GM18511 (cell line): ENCODE data around the gene IVNS1ABP.
A peak's percentile ranks its signal among the peaks of the same experiment; 100 is the strongest.

Experiments used
- ATAC-seq: cut with Tn5 transposase; IDR thresholded peaks from one replicate; pipeline ENCODE4 v1.9.1; 2021; ENCODE audit warnings: mild to moderate bottlenecking, moderate library complexity; ENCODE audit not compliant: unreplicated experiment

The IVNS1ABP gene

DNA sequence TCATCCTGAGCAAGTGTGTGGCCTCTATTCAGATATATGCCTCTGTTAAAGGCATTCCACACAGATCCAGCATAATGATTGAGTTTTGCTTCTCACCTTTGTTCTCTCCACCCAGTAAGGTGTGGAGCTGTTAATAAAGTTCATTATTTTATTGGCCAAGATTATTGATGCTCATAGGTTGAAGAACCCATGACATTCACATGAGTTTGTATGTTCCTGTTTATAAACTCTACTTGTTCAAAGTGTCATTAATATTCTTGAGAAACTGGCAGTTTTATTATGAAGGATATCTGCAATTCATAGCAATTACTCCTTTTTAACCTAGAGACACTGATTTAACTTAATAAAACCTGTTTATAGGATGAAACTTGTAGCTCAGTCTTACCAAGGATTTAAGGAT, 22.0 kb downstream of the IVNS1ABP start:
- no peak for ATAC-seq

GRCh38 chr1:185293967-185294542, 23.0 kb downstream of the IVNS1ABP start:
- no peak for ATAC-seq

DNA sequence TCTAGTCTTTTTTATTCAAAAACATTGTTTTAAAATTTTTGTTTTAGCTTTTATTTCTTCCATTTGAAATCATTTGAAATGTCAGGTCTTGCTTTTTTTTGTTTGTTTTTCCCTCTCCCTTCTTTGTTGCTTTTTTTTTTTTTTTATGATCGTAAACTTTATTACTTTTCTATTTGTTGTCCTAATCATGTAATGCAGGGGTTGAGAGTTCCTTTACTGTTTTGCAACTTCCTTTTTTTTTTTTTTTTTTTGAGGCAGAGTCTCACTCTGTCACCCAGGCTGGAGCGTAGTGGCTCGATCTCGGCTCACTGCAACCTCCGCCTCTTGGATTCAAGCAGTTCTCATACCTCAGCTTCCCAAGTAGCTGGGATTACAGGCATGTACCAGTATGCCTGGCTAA, 24.8 kb downstream of the IVNS1ABP start:
- ATAC-seq = no peak

- no peak for ATAC-seq
These were observed 25.4 kb downstream of the IVNS1ABP start for GRCh38 chr1:185291652-185292051.

DNA sequence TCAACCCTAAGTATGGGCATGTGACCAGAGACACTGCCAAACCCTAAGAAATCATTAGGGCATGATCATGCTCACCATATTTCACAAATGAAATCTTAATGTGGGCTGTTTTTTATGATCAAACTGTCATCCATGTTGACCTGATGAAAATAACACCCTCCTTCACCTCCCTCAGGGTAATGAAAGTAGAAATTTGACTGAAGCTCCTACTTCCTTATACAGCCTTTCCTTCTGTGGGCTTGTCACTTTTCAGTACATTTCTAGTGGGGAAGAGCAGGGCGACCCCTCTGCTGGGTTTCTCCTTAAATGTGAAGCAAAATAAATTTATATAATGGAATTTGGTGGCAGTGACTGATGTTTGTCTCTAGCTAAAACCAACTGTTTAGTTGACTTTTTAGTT, 25.9 kb downstream of the IVNS1ABP start:
- peak; percentile 59 for ATAC-seq

DNA sequence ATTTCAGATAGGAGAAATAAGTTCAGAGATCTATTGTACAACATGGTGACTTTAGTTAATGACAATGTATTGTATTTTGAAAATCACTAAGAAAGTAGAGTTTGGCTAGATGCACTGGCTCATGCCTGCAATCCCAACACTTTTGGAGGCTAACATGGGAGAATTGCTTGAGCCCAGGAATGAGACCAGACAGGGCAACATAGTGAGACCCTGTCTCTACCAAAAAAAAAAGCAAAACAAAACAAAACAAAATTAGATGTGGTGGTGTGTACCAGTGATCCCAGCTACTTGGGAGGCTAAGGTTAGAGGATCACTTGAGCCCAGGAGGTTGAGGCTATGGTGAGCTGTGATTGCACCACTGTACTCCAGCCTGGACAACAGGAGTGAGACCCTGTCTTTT, 27.2 kb downstream of the IVNS1ABP start:
- no peak for ATAC-seq

DNA sequence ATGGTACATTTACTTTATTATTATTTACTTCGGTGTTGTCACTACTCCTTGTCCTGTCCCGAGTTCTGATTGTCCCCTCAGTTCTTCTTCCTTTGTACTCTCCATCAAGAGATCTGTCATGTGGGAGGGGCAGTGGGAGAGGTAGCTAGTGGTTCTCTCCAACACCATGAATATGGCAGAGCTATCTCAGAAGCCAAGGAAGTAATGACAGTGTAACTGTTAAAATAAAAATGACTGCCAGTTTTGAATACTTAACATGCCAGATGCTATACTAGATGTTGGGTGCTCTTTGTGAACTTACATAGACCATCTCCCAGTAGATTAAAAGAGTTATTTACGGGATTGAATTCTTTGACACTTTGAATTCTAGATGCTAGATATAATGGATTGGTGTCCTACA, 28.6 kb downstream of the IVNS1ABP start:
- no peak for ATAC-seq

GRCh38 chr1:185287451-185287850, 29.6 kb downstream of the IVNS1ABP start:
- no peak for ATAC-seq

DNA sequence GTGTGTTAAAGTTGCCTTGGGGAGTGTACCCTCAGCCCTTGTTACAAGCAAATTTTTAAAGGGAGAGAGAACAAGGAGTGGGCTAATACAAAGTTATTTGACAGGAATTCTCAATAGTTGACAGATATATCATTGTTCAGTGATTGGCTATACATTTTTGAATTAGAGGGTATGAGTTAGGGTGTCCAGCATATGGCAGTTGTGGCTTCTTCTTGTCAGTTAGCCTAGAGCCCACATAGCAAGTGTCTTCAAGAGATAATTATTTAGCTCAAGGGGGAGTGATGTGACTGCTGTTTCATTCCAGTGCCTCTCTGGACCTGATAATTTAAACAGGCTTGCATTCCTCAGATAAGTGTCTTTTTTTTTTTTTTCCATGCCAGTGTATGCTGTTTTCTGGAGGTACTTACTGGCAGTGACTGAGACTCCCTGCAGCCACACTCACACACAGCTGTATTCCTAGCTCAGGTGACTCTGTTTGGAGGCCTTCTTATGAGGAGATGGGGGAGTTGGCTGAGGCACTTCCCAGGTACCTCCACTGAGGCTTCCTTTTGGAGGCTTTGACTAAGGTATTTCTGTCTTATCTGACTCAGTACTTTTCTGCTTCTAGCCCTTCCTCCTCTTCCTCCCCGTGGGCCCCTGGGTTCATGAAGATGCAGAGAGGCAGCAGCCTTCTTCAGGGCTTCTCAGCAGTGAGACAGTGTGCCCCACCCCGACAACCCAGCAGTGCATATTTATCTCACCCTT, 32.3 kb downstream of the IVNS1ABP start:
- no peak for ATAC-seq

DNA sequence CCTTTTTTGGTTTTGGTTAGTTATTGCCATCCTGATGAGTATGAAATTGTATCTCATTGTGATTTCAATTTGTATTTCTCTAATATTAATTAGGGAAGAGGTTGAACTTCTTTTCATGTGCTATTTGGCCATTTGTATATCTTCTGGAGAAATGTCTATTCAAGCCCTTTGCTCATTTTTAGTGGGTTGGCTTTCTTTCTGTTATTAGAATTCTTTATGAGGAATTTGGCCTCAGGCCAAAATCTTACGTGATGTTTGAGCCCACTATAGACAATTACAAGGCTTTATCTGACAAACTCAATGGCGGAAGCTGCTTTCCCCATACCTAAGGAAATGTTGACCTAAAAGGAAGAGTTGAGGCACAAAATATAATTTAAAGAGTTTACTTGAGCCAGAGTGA, 32.9 kb downstream of the IVNS1ABP start:
- ATAC-seq = no peak

DNA sequence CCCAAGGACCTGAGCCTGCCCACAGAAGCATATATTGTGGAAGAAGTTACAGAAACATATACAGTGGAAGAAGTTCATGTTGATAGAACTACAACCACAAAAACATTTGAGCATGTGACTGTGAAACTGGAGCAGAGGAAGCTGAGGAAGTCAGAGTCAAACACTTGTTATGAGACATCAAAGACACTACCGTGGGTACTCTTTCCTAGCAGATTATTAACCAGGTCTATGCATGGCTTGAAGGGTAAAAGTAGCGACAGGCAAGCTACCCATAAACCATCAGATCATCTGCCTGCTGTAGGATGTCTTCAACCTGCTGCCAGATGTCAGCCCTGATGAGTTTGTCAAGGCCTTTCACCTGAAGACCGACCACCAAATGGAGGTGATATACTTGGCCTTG, 35.8 kb downstream of the IVNS1ABP start:
- ATAC-seq = peak; percentile 97

DNA sequence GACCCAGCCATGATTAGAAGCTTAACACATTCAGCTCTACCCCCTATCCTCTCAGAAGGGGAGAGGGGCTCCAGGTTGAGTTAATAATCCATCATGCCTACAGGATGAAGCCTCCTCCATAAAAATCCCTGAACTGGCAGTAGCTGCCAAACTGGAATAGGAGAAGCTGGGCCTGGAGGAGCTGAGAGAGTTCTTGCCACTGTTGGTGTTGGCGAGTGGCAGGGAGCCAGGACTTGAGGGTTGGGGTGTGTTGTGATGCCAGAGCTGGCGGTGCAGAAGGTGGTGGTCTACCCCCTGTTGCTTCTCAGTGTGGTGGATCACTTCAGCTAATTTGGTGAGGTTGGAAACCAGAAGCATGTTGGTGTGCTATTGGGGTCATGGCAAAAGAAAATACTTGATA, 36.5 kb downstream of the IVNS1ABP start:
- ATAC-seq = no peak

GRCh38 chr1:185279571-185279970, 37.5 kb downstream of the IVNS1ABP start:
- no peak for ATAC-seq

- no peak for ATAC-seq
These were observed 45.1 kb downstream of the IVNS1ABP start for GRCh38 chr1:185271921-185272320.

DNA sequence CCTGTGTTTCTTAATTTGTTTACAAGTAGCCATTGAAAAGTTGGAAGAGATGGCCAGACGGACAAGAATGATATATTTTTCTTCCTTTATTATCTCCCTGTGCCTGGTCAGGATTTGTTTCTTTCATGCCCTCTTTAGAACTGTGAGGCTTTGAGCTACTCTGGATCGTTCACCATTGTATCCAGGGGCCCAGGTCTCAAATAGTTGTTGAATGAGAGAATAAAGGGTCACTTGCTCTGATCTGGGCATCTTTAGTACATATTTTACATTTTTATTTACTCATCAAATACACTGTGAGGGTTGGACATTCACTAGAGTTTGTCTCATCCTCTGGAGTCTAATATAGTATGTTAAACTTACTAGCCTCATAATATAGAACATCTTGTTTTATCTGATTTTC, 48.7 kb downstream of the IVNS1ABP start:
- ATAC-seq = no peak

- ATAC-seq = no peak
These were observed 49.3 kb downstream of the IVNS1ABP start for GRCh38 chr1:185267701-185268100.

- ATAC-seq = no peak
These were observed 49.7 kb downstream of the IVNS1ABP start for GRCh38 chr1:185267301-185267700.

GRCh38 chr1:185265314-185265713, 51.7 kb downstream of the IVNS1ABP start:
- no peak for ATAC-seq

DNA sequence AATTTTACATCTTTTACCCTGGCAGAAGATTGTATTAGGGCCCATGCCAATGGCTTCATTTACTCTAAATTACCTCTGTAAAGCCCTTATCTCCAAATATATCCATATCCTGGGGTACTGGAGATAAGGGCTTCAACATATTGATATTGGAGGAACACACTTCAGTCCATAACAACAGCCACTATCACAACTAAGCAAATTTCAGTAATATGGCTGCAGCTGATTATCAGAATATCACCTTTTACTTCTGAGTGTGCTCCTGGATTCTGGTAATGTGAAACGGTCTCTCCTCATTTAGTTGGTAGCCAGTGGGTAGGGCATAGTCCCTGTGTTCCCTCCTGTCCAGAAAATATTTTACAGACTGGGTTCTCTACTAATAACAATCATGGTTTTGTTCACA, 53.3 kb downstream of the IVNS1ABP start:
- ATAC-seq = no peak

GRCh38 chr1:185263292-185263691, 53.8 kb downstream of the IVNS1ABP start:
- no peak for ATAC-seq

GRCh38 chr1:185262151-185262550, 54.9 kb downstream of the IVNS1ABP start:
- no peak for ATAC-seq

DNA sequence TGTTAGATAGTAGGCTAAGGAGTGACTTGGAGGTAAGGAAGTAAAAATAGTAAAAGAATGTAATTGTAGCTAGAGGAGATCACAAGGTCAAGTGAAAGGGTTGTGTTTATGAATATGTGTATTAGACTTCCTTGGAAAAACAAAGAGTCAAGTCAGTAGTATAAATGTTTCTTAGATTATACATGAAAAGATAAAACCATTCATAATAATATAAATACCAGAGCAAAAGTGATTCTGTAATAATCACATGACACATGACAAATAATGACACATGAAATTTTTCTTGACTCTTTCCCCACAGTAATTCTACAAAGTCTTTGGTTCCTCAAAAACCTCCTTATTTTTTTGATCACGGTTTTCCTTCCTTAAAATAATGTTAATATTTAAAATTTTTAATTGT, 56.4 kb downstream of the IVNS1ABP start:
- ATAC-seq = no peak

DNA sequence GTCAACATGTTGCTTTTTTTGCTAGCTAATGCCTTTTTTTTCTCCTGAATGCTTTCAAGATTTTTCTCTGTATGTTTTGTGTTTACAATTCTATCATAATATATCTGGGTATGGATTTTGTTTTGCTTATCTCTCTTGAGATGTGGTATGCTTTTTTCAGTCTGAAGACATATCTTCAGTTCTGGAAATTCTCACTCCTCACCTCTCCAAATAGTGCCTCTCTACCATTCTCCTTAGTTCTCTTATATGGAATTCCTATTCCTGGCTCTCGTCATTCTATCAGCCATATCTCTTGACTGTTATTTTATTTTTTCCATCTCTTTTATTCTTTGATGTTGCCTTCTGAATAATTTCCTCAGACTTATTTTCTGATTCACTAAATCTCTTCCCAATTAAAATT, 58.4 kb downstream of the IVNS1ABP start:
- ATAC-seq = no peak
